Activated CD8-positive, alpha-beta memory T cell treated with anti-CD3 and anti-CD28 coated beads, Interleukin-2, amount 50 U/mL, for 1 hour (primary cell): ENCODE measurements around the gene NUDT4.
"Not testable (repeated sequence)": the region's sequence is repeated elsewhere in the genome, so short reads cannot be mapped to it uniquely, and the experiment has no call there.

ENCODE experiments used
- DNase-seq: peaks from one replicate; pipeline ENCODE4 v3.0.0-alpha.2; 2020; ENCODE audit errors: extremely low read depth

The NUDT4 gene

DNA sequence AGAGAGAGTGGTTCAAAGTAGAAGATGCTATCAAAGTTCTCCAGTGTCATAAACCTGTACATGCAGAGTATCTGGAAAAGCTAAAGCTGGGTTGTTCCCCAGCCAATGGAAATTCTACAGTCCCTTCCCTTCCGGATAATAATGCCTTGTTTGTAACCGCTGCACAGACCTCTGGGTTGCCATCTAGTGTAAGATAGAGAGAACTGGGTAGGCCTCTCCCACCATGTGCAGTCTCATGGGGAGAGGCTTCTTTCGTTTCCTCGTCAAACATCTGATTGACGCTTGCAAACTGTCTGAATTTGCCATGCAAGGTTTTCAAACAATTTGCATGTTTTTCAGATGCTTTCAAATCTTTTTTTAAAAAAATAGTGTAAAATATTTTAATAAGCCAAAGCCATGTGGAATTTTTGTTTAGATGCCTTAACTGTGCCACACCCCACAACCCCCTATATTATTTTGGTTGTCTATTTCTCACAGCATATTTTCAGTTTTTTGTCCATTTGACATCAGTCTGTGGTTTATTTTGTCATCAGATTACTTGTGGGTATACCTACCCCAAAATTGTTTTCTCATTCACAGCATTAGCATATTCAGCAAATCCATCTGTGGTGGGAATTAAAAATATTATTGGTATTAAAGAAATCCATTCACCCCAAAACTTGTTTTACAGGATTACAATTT is 21.6 kb downstream of the NUDT4 start:
- not testable (repeated sequence) for DNase-seq

DNA sequence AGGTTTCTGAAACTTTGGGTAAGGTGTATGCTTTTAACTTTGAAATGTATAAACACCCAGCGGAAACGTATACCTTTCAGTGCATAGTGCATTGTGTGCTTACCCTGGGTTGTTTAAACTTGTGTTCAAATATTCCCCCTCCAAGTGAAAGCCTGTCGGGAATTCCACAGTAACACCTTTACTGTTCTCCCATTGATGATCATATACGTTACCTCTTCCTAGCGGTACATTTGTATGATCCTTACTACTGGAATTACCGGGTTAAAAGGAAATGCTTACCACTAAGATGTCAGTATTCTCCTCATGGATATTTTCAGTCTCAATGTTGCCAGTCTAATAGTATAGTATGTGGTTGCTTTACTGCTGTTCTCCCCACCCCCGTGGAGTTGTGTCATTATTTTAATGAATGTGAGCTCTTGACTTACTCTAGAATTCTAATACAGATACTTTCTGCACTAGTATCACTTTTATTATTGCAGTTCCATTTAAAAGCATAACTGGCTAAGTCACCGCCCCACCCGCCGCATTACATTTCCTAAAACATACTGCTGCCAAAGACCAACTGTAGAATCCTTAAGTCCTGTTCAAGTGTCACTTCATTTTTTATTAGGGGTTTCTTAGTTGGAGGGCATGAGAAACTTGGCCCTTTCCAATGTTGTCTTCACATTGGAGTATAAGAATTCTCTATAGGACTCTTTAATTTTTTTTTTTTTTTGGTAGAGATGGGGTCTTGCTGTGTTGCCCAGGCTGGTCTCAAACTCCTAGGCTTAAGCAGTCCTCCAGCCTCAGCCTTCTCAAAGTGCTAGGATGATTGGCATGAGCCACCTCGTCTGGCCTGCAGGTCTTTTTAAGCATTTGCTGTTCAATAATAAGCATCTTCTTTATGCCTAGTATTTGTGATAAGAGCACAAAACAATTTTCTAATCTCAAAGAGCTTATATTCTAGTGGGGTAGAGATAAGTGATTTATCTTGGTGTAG is 24.9 kb downstream of the NUDT4 start:
- no peak for DNase-seq

DNA sequence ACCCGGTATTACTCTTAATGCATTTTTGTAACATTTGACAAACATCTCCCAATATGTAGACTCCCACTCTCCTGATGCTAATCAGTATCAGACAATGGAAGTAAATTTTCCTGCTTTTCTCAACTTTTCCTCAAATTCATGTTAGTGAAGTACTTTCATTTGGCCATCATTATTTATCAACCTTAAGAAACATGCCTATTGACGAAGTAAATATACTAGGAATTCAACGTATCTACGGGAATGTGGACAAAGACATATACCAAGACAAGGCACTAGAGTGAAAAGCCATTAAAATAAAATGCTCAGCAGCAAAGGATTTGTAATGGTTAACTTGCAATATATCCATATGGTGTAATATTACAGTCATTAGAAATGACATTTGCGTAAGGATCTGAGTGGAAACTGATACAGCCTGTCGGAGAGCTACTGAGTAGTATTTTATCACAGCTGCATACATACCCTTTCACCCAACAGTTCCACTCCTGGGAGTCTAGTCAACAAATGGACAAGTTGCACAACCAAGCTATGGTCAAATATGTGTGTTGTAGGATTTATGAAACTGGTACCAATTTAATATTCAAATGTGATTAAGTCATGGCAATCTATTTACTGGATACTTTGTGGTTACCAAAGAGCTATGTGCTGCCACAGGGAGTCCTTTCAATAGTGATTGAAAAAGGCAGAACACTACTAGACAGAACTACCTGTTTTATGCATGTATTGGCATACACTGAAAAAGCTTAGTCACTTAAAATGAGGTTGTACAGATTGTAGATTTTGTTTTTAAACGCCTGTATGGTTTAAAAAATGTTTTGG is 26.5 kb downstream of the NUDT4 start:
- DNase-seq: no peak

DNA sequence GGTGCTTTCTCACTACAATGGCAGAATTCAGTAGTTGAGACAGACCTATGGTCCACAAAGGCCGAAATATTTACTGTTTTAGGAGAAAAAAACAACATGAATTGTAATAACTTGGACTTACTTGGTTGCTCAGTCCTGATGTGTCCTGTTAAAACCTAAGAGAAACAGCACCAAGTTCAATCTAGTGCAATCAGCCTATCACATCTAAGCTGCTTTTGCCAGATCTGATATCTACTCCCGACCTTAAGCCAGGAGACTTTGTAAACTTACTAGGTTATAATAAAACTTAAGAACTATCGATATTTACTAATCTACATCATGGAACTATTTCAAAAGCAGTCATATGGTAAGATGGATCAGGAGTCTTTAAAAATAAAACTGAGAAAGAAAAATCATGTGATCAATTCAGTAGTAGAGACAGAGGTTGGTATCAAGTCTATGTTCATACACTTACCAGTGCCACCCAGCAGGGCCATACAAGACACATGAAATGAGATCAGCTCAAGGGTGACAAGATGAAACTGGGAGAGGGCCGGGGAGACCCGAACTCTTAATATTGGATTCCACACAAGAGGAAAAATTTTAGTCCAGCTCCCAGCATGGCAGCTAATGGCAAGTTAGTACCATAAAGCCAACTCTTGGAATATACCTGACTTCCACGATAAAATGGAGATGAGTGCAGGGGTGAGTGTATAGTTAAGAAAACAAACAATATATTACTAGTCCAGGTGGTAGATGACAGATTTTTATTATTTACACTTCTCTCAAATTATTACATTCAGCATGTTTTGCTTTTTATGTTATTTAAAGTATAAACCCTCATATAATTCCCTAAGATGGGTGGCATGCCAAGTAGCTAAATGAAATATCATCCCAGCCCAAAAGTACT is 27.5 kb downstream of the NUDT4 start:
- DNase-seq: no peak

DNA sequence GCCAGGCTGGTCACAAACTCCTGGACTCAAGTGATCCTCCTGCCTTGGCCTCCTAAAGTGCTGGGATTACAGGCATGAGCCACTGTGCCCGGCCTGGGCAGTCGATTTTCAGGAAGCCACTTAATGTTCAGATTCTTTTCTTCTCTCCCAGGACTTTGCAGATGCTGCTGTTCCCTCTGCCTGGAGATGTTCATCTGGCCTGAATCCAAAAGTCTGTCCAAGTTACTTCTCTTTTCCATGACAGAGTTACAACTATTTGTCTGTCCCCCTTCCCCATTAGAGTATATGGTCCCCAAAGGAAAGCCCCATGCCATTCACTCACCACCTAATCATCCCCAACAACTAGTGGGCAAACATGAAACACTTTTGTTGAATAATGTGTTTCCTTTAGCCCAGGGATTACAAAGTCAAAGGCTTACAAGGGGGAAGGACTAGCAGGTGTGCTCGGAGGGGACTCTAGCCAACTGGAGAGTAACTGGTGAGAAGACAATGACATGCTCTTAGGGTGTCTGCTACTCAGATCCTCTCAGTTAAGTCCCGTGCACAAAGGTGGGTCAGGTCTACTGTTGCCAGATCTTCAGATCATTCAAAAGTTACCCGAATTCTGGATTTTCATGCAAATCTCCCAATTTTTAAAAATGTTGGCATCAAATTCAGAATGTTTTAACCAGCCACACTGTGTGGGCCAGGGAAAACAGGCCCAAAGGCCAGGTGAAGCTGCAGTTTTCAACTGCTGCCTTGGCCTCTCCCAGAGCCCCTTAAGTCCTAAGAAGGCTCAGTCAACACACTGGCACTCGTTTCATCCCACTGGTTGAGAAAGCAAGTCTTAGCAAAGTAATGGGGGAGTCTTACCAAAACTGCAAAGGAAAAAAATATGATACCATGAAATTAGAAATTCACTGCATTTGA is 29.6 kb downstream of the NUDT4 start:
- no peak for DNase-seq

DNA sequence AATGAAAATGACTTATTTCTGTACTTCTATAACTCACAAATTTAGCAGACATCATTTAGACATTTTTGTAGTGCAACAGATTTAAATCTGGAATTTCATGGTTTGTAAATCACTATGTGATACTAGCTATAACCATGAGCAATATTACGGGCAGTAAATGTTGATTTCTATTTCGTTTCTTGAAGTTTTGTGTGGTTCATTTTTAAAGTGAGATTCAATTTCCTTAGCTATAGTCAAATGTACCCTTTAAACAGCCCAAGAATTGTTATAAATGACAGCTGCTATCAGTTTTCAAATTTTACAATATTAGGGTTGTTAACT is 30.2 kb downstream of the NUDT4 start:
- DNase-seq: no peak

DNA sequence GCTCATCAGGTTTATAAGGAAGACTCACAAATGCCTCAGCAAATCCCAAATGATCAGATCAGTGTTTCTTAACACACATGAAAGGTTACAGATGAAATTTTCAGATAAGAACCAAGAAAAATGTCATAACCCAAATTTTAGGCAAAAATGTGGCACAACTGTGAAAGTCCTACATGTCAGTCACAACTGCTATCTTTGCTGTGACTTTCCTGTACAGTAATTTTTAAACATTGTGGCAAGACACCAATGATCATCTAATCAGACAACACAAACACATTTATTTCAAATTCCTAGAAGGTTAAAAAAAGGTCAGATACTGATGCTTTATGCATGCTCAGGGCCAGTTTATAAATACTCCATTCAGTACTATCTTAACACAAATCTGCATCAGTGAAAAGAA is 31.1 kb downstream of the NUDT4 start:
- no peak for DNase-seq

DNA sequence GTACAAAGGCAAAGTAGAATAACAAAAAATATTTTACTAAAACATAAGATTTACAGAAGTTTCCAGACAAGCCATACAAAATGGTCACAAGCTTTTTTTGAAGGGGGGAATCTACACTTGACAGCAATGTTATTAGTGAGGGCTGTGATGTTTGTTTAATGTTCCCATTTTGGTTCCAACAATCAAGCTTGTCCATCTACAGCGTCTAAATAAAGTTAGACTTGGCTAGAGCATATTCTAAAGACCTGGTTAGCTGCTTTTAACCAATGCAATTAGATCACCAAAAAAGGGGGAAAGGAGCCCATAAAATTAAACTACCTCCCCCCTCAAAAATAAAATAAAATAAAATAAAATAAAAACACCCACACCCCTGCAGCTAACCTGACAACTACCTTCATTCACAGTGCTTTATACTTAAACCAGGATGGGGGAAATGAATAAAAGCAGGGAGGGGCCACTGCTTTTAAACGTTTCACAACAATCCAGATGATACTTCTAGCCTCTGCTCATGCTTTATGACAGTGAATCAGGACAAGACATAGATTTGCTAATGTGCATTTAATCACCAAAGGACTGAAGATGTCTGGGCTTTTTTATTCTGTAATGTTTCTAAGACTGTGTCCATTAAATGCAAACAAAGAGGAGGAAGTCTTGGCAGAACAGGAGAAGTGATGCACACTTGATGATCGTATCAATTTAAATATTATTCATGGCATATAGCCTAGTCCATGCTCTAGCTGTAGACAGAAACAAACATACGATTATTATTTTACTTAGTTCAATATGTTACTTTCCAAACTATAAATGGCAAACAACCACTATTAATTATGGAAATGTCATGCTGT is 31.8 kb downstream of the NUDT4 start:
- not testable (repeated sequence) for DNase-seq

DNA sequence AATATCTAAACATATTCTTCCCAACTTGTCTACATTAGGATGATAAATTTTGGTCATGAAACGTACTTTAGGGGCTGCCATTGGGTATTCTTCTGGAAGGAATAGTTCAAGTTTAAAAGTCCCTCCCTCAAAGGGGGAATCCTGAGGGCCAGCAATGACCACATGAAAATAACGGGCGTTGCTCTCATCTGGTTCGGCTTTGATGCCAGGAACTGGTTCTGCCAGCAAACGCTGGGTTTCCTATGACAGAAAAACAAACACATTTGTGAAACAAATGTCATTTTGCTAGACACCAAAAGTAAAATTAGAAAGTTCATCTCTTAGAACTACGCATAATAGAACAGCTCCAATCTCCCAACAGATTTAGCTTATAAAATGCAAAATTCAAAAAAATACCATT is 33.3 kb downstream of the NUDT4 start:
- not testable (repeated sequence) for DNase-seq

DNA sequence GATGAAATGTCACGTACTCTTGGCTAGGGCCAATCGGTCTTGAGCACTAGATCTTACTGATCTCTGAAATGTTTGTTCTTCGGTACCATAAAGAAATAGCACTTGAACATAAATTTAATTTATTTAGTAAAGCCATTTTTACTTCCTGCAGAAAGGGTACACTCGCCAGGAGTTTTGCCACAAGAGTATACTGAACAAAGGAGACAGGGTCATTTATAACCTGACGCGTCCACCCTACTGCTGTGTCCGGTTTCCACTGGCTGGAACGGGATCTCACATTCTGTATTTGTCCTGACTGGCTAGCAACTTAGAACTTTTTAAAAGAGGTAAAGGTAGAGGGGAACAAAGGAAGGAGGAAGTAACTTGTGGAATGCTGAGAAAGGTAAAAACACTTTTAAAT is 34.7 kb downstream of the NUDT4 start:
- DNase-seq: not testable (repeated sequence)

DNA sequence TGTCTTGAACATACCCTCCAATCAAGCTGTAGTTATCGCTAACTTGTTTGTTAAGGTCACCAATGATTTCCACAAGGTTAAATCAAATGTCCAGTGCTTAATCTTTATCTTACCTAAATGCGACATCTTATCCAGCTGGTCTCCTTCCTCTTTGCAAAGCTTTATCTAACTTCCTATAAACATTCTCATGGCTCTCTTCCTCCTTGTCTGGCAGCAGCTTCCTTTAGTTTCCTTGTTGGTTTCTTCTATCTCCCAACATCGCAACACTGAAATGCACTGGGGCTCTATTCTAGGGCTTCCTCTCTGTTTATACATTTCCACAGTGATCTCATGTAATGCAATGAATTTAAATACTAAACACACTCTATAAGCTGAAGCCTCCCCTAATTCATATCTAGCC is 35.3 kb downstream of the NUDT4 start:
- DNase-seq: no peak

DNA sequence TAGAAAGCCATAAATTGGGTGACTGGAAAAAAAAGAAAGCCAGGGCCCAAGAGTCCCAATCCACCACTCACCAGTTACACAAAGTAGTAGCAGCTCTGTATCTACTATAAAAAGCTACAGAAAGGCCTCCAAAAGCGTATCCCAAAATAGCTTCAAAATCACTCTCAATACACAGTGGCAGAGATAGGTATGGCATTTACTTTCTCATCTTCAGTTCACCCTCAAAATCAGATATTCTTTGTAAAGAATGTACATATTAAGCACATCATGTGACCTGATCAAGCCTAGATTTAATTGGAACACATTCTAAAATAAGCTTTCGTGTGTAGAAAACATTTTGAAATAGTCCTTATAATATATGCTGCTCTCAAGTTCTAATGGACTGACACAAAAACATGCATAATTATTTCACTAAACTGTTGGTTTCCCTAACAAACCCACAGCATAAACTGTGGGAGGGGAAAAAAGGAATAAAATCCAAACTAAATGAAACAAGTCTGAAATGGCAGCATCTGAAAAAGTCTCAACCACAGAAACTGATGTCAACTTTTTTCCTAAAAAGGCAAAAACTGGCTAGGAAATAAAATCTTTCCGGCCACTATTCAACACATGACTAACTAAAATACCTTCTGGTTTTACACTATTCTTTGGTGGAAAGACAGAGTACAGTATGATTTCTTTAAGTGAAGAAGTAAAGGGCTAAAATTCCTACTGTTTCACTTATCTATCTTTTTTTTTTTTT is 38.2 kb downstream of the NUDT4 start:
- DNase-seq: no peak

DNA sequence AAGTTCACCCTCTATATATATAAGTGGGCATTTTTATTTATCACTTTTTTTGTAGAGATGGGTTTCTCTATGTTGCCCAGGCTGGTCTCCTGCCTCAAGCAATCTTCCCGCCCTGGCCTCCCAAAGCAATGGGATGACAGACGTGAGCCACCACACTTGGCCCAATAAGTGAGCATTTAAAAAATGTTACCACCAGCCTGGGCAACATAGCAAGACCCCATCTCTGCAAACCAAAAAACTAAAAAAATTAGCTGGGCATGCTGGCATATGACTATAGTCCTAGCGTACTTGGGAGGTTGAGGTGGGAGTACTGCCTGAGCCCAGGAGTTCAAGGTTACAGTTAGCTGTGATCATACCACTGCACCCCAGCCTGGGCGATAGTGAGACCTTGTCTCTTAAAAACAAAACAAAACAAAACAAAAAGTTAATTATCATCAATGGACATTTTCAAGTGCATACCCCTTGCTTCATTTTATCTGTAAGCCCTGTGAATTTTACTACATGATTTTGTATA is 40.3 kb downstream of the NUDT4 start:
- DNase-seq: no peak

DNA sequence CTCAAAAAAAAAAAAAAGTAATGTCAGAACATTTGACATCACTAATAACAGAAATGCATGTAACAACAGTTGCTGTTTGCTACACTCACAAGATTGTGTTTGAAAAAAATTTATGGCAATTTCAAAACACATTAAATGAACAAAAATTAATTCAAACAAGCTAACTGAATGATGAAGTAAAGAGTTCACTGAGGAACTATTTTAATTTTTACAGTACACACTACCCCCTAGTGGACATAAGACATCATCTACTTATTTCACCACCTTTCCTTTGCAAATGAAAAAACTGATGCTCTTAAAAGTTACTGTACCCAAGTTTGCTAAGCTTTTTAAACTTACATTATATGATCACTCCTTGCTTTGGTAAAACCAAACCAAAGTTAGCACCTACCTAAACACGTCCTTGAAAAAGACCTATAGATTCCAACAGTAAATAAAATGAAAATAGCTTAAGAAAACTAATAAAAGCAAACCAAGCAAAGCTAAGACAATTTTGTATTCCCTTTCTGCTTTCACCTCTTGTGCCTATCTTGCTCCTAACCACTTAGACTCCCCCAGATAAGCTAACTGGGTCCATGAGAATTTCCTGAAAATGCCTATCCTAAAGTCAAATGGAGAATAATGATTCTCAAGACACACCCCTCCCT is 41.8 kb downstream of the NUDT4 start:
- DNase-seq: no peak

DNA sequence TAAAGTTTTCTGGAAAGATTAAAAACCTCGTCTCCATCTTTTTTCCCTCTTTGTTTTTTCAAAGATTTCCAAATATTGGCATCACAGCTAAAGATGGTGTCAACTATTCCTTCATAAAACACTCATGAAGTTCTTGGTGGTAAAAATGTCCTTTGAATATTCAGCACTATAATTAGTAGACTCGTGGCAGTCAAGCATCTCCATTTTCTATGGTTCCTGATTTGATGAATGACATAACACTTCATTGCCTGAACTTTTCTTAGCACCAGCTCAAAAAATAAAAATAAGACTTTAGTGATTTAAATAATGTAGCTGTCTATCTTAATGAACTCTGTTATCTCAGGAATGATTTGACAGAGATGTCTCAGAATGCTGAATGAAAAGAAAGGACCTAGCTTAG is 44.3 kb downstream of the NUDT4 start:
- no peak for DNase-seq

DNA sequence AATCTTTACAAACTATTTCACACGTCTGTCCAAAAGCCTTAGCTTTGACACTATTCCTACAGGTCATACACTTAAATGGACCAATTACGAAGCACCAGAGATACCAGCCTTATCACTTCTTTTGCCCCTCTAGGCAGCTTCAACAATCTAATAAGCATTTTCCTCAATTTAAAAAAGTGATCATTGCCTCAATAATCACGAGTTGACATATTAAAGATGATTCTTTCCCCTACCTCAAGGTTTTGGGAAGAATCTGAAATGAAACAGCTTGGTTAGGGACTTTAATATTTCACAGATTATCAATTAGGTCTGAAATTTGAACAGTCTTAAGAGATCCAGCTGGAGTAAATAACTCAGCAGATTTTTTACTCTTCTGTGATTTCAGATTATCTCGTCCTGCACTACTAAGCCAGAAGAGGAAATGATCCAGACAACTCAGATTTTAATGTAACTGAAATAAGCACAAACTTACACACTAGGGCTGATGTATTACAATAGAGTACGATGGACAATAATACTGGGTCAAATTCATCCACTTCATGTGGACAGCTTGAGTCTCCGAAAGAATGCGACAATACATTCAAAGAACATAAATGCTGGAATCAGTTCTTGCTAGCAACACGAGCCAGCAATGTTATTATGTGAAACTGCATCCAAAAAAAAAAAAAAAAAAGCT is 48.1 kb downstream of the NUDT4 start:
- no peak for DNase-seq

DNA sequence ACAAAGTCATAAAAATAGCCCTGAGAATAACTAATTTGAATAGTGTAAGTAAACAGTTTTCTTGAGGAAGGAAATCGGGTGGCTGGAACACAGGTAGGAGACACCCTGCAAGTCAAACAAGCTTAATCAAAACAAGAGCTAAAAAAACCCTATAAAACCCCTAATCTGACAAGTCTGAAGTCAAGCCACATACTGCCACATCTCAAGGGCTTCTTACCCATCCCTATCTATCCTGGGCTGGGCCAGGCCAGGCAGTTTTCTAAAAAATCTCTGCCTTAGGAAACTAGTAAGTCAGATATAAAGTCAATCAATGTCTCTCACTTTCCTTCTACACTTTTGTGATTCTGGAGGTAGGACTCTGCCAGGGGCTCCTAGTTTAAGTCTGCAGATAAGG is 48.7 kb downstream of the NUDT4 start:
- no peak for DNase-seq
